ENCODE results near the gene FAM136A. TPM values are rescaled to one million over a fixed set of nuclear protein-coding genes. Genes with fewer than 3 reads are reported as not detected.

The FAM136A gene
- total and polyA plus RNA-seq, 2 of the 13 experiments (the other 11 are each of a cell fraction or from before 2014, with no cell fraction given) = 77.8 to 126 TPM

DNA sequence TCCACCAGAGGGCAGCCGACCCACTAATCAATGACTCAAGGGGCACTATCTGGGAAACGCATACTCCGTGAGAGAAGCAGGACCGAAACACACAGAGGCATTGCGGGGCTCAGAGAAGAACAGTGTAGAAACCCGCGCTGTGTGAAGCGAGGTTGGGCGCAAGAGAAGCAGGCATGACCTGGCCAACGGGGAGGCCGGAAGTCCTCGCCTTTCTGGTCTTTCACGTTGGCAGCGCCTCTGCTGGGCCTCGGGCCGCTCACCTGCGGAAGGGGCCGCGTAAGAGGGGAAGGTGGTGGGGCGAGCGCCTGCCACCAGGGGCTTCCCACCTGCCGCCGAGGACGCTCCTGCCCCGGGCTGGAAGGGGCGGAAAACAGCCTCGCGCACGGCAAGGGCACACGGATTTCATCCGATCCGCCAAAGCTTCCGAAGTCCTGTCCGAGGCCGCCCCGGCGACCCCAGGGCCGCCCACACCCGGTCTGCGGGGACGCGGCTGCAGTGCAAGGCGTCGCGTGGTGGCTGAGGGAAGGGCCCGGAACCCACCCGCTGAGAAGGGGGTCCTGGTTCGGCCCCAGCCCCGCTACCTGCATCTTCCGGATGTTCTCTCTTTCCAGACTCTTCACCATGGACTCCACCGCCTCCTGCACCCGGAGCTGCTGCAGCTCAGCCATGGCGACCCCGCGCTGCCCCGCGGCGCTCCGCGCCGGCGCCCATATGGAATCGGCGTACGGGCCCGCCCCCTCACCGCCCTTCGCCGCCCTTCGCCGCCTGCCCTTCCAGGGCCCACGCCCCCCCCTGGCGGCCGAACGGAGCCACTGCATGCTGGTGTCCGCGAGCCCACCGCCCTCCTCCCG, at the start of gene FAM136A (continued):
- TF ChIP-seq, protein P1, sequence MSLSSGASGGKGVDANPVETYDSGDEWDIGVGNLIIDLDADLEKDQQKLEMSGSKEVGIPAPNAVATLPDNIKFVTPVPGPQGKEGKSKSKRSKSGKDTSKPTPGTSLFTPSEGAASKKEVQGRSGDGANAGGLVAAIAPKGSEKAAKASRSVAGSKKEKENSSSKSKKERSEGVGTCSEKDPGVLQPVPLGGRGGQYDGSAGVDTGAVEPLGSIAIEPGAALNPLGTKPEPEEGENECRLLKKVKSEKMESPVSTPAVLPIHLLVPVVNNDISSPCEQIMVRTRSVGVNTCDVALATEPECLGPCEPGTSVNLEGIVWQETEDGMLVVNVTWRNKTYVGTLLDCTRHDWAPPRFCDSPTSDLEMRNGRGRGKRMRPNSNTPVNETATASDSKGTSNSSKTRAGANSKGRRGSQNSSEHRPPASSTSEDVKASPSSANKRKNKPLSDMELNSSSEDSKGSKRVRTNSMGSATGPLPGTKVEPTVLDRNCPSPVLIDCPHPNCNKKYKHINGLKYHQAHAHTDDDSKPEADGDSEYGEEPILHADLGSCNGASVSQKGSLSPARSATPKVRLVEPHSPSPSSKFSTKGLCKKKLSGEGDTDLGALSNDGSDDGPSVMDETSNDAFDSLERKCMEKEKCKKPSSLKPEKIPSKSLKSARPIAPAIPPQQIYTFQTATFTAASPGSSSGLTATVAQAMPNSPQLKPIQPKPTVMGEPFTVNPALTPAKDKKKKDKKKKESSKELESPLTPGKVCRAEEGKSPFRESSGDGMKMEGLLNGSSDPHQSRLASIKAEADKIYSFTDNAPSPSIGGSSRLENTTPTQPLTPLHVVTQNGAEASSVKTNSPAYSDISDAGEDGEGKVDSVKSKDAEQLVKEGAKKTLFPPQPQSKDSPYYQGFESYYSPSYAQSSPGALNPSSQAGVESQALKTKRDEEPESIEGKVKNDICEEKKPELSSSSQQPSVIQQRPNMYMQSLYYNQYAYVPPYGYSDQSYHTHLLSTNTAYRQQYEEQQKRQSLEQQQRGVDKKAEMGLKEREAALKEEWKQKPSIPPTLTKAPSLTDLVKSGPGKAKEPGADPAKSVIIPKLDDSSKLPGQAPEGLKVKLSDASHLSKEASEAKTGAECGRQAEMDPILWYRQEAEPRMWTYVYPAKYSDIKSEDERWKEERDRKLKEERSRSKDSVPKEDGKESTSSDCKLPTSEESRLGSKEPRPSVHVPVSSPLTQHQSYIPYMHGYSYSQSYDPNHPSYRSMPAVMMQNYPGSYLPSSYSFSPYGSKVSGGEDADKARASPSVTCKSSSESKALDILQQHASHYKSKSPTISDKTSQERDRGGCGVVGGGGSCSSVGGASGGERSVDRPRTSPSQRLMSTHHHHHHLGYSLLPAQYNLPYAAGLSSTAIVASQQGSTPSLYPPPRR (CRISPR knock-in tag; IDR thresholded peaks at IDR 0.05; ENCODE audit: borderline replicate concordance) = peak; percentile 76
- TF ChIP-seq IRX3 (CRISPR knock-in tag; IDR thresholded peaks at IDR 0.05; ENCODE audit: borderline replicate concordance, low read depth) (no peak; the same call in 1 of the 2 replicates), ZNF614 (CRISPR knock-in tag; IDR thresholded peaks at IDR 0.05; ENCODE audit: borderline replicate concordance) (peak; percentile 73; the same call in 1 of the 2 replicates), ZNF329 (CRISPR knock-in tag; IDR thresholded peaks at IDR 0.05; ENCODE audit: low read depth) (peak; percentile 28; the same call in 1 of the 2 replicates), REPIN1 (CRISPR knock-in tag; IDR thresholded peaks at IDR 0.05; ENCODE audit: borderline replicate concordance, low read depth) (peak; percentile 72), ZMYM4 (CRISPR knock-in tag; IDR thresholded peaks at IDR 0.05) (peak; percentile 82; the same call in 1 of the 2 replicates), ZNF768 (CRISPR knock-in tag; IDR thresholded peaks at IDR 0.05) (peak; percentile 70), YEATS2 (CRISPR knock-in tag; IDR thresholded peaks at IDR 0.05; ENCODE audit: borderline replicate concordance) (peak; percentile 61; the same call in 1 of the 2 replicates), NFE2 (CRISPR knock-in tag; IDR thresholded peaks at IDR 0.05) (peak; percentile 35; the same call in 1 of the 2 replicates), ZNF747 (CRISPR knock-in tag; IDR thresholded peaks at IDR 0.05; ENCODE audit: borderline replicate concordance) (peak; percentile 83; the same call in 1 of the 2 replicates), HOXA3 (CRISPR knock-in tag; IDR thresholded peaks at IDR 0.05) (peak; percentile 82), ZNF570 (CRISPR knock-in tag; IDR thresholded peaks at IDR 0.05; ENCODE audit: borderline replicate concordance) (peak; percentile 72; the same call in 1 of the 2 replicates), RELA (CRISPR knock-in tag; IDR thresholded peaks at IDR 0.05) (peak; percentile 1; the same call in 1 of the 2 replicates)
- TF ChIP-seq, protein P2, sequence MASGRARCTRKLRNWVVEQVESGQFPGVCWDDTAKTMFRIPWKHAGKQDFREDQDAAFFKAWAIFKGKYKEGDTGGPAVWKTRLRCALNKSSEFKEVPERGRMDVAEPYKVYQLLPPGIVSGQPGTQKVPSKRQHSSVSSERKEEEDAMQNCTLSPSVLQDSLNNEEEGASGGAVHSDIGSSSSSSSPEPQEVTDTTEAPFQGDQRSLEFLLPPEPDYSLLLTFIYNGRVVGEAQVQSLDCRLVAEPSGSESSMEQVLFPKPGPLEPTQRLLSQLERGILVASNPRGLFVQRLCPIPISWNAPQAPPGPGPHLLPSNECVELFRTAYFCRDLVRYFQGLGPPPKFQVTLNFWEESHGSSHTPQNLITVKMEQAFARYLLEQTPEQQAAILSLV (CRISPR knock-in tag; IDR thresholded peaks at IDR 0.05; ENCODE audit: borderline replicate concordance) = peak; percentile 58; the same call in 1 of the 2 replicates
- TF ChIP-seq, protein P3, sequence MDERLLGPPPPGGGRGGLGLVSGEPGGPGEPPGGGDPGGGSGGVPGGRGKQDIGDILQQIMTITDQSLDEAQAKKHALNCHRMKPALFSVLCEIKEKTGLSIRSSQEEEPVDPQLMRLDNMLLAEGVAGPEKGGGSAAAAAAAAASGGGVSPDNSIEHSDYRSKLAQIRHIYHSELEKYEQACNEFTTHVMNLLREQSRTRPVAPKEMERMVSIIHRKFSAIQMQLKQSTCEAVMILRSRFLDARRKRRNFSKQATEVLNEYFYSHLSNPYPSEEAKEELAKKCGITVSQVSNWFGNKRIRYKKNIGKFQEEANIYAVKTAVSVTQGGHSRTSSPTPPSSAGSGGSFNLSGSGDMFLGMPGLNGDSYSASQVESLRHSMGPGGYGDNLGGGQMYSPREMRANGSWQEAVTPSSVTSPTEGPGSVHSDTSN (CRISPR knock-in tag; IDR thresholded peaks at IDR 0.05) = no peak
- TF ChIP-seq, protein P4, sequence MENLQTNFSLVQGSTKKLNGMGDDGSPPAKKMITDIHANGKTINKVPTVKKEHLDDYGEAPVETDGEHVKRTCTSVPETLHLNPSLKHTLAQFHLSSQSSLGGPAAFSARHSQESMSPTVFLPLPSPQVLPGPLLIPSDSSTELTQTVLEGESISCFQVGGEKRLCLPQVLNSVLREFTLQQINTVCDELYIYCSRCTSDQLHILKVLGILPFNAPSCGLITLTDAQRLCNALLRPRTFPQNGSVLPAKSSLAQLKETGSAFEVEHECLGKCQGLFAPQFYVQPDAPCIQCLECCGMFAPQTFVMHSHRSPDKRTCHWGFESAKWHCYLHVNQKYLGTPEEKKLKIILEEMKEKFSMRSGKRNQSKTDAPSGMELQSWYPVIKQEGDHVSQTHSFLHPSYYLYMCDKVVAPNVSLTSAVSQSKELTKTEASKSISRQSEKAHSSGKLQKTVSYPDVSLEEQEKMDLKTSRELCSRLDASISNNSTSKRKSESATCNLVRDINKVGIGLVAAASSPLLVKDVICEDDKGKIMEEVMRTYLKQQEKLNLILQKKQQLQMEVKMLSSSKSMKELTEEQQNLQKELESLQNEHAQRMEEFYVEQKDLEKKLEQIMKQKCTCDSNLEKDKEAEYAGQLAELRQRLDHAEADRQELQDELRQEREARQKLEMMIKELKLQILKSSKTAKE (CRISPR knock-in tag; IDR thresholded peaks at IDR 0.05; ENCODE audit: borderline replicate concordance) = peak; percentile 17; the same call in 1 of the 2 replicates
- TF ChIP-seq, protein P5, sequence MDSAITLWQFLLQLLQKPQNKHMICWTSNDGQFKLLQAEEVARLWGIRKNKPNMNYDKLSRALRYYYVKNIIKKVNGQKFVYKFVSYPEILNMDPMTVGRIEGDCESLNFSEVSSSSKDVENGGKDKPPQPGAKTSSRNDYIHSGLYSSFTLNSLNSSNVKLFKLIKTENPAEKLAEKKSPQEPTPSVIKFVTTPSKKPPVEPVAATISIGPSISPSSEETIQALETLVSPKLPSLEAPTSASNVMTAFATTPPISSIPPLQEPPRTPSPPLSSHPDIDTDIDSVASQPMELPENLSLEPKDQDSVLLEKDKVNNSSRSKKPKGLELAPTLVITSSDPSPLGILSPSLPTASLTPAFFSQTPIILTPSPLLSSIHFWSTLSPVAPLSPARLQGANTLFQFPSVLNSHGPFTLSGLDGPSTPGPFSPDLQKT (CRISPR knock-in tag; IDR thresholded peaks at IDR 0.05; ENCODE audit: borderline replicate concordance) = peak; percentile 89; the same call in 1 of the 2 replicates

Measured in HepG2 (cell line).